GM12878 (cell line): ENCODE measurements around the gene MCOLN2. TPM values are rescaled to one million over a fixed set of nuclear protein-coding genes. Genes with fewer than 3 reads are reported as not detected.

Experiments used
- ATAC-seq: fragments of 200-7000 bp; cut with Tn5 transposase; 3 replicates; pipeline ENCODE4 v1.9.1; 2020; ENCODE audit warnings: mild to moderate bottlenecking, moderate library complexity
- BruUV-seq: library from RNA; stranded (reverse); fragments of 400-500 nt; replicated peaks from 2 replicates; lab custom pipeline; 2021; lab: Mats Ljungman, UMichigan
- CTCF ChIA-PET: fragments of 300-600 bp; sonication (Branson Sonifier 250); formaldehyde crosslinking; extraction: SDS; loops from one replicate; lab custom pipeline; 2021; ENCODE audit warnings: inconsistent platforms; lab: Yijun Ruan, JAX
- POLR2A ChIA-PET: fragments of 350-600 bp; formaldehyde crosslinking; extraction: SDS; loops from one replicate; lab custom pipeline; 2021; ENCODE audit warnings: inconsistent platforms; lab: Charles Lee
- RAD21 ChIA-PET: fragments of 300-600 bp; sonication (Branson Sonifier 250); formaldehyde crosslinking; loops from one replicate; lab custom pipeline; 2023; ENCODE audit warnings: antibody characterized with exemption; ENCODE audit not compliant: unreplicated experiment; lab: Charles Lee
- SMC1A ChIA-PET: fragments of 300-600 bp; sonication (Branson Sonifier 250); formaldehyde crosslinking; loops from one replicate; lab custom pipeline; 2023; ENCODE audit not compliant: unreplicated experiment, uncharacterized antibody; lab: Charles Lee
- DNase-seq: peaks from one replicate; pipeline ENCODE4 v3.0.0-alpha.2; 2011; ENCODE audit warnings: low read depth, low spot score
- FAIRE-seq: peaks from 3 replicates; lab custom pipeline; 2011; peaks lifted over from hg19 to GRCh38; lab: Jason Lieb, UNC
- H2AFZ ChIP-seq: 2 replicates; pipeline ENCODE4 v1.6.0; 2011; ENCODE audit warnings: low read depth, low read length, control low read depth; ENCODE audit not compliant: control insufficient read depth
- H3K27ac ChIP-seq: 2 replicates; pipeline ENCODE4 v1.5.1; 2011; ENCODE audit warnings: control low read depth; ENCODE audit not compliant: control insufficient read depth, insufficient read depth
- H3K27me3 ChIP-seq, 2 experiments: replicated peaks in 1 of 2; 2 replicates each; pipeline versions ENCODE4 v1.6.0 to v1.6.1; 2011; ENCODE audit warnings: low read length in 1 of 2; ENCODE audit not compliant: control insufficient read depth in 2 of 2, insufficient read depth in 2 of 2
- H3K36me3 ChIP-seq, 2 experiments: 2 replicates each; pipeline ENCODE4 v1.5.1; 2011; ENCODE audit warnings: low read length in 1 of 2; ENCODE audit not compliant: control insufficient read depth in 2 of 2, insufficient read depth in 2 of 2
- H3K4me1 ChIP-seq: 2 replicates; pipeline ENCODE4 v1.6.1; 2011; ENCODE audit warnings: mild to moderate bottlenecking, low read length, moderate library complexity, mixed read lengths; ENCODE audit not compliant: control insufficient read depth, insufficient read depth
- H3K4me2 ChIP-seq: 2 replicates; pipeline ENCODE4 v1.6.0; 2011; ENCODE audit warnings: control low read depth; ENCODE audit not compliant: control insufficient read depth, insufficient read depth
- H3K4me3 ChIP-seq: fragments of 200-600 bp; sonication (generic); 2 replicates; pipeline ENCODE4 v1.5.1; 2016
- H3K79me2 ChIP-seq: 2 replicates; pipeline ENCODE4 v1.6.0; 2011; ENCODE audit warnings: low read length; ENCODE audit not compliant: control insufficient read depth, insufficient read depth
- H3K9ac ChIP-seq: 2 replicates; pipeline ENCODE4 v1.8.0; 2011; ENCODE audit warnings: low read length, control low read depth, mixed read lengths; ENCODE audit not compliant: control insufficient read depth, insufficient read depth
- H3K9me3 ChIP-seq: replicated peaks from 3 replicates; pipeline ENCODE4 v1.5.1; 2011; ENCODE audit warnings: mild to moderate bottlenecking, low read length; ENCODE audit not compliant: control insufficient read depth, insufficient read depth
- H4K20me1 ChIP-seq: 2 replicates; pipeline ENCODE4 v1.6.0; 2011; ENCODE audit not compliant: control insufficient read depth, insufficient read depth
- ATF3 ChIP-seq: IDR thresholded peaks from 2 replicates; pipeline ENCODE4 v1.6.1; 2011; ENCODE audit warnings: low read depth, mild to moderate bottlenecking, low read length, moderate library complexity, borderline replicate concordance; ENCODE audit errors: extremely low read depth
- BACH1 ChIP-seq: fragments of 450-650 bp; IDR thresholded peaks from 2 replicates; pipeline ENCODE4 v1.6.1; 2017; ENCODE audit warnings: mild to moderate bottlenecking, borderline replicate concordance
- BRCA1 ChIP-seq: IDR thresholded peaks from 2 replicates; pipeline ENCODE4 v1.6.1; 2011; ENCODE audit warnings: low read depth, low read length, improper control_type of control experiment
- CBX3 ChIP-seq: fragments of 200-600 bp; sonication (generic); IDR thresholded peaks from 2 replicates; pipeline ENCODE4 v1.6.1; 2016; ENCODE audit warnings: low read depth, borderline replicate concordance
- E2F4 ChIP-seq: IDR thresholded peaks from 2 replicates; pipeline ENCODE4 v1.6.1; 2012; ENCODE audit warnings: low read depth, low read length, improper control_type of control experiment
- E4F1 ChIP-seq: fragments of 450-650 bp; IDR thresholded peaks from 2 replicates; pipeline ENCODE4 v1.6.1; 2018; ENCODE audit warnings: borderline replicate concordance, mild to moderate bottlenecking; ENCODE audit not compliant: partially characterized antibody
- IRF5 ChIP-seq: fragments of 450-650 bp; IDR thresholded peaks from 2 replicates; pipeline ENCODE4 v1.6.1; 2017; ENCODE audit warnings: borderline replicate concordance
- JUNB ChIP-seq: IDR thresholded peaks from 2 replicates; pipeline ENCODE4 v1.6.1; 2016; ENCODE audit warnings: antibody characterized with exemption, mild to moderate bottlenecking
- MXI1 ChIP-seq: fragments of 150-350 bp; IDR thresholded peaks from 2 replicates; pipeline ENCODE4 v1.6.1; 2011; ENCODE audit warnings: low read depth, mild to moderate bottlenecking, inconsistent platforms, low read length, improper control_type of control experiment
- NR2C1 ChIP-seq: fragments of 450-650 bp; IDR thresholded peaks from 2 replicates; pipeline ENCODE4 v1.6.1; 2017; ENCODE audit warnings: antibody characterized with exemption, mild to moderate bottlenecking, moderate library complexity
- RAD21 ChIP-seq: IDR thresholded peaks from 2 replicates; pipeline ENCODE4 v1.6.1; 2011; ENCODE audit warnings: mild to moderate bottlenecking, low read depth, low read length, moderate library complexity; ENCODE audit not compliant: insufficient read depth
- RUNX3 ChIP-seq: IDR thresholded peaks from 2 replicates; pipeline ENCODE4 v1.6.1; 2012; ENCODE audit warnings: low read length, inconsistent platforms
- SKIL ChIP-seq: fragments of 450-650 bp; IDR thresholded peaks from 2 replicates; pipeline ENCODE4 v1.6.1; 2017; ENCODE audit warnings: mild to moderate bottlenecking, low read depth, inconsistent platforms; ENCODE audit not compliant: poor library complexity, severe bottlenecking
- ZBED1 ChIP-seq: IDR thresholded peaks from 2 replicates; pipeline ENCODE4 v1.6.1; 2016; ENCODE audit warnings: borderline replicate concordance
- ZSCAN29 ChIP-seq: fragments of 450-650 bp; IDR thresholded peaks from 2 replicates; pipeline ENCODE4 v1.6.1; 2017; ENCODE audit warnings: mild to moderate bottlenecking, moderate library complexity
- ZZZ3 ChIP-seq: IDR thresholded peaks from 2 replicates; pipeline ENCODE4 v1.6.1; 2011; ENCODE audit warnings: low read depth; ENCODE audit not compliant: control insufficient read depth, insufficient read length
- WGBS: methylation state at CpG from one replicate; pipeline ENCODE4 v1.1.6; 2016; ENCODE audit warnings: low lambda C conversion rate; ENCODE audit not compliant: insufficient replicate concordance, insufficient coverage; ENCODE audit errors: missing lambda C conversion rate; 5-methylcytosine and 5-hydroxymethylcytosine counted together
- in situ Hi-C: fragments of 300-500 bp; cut with MboI; formaldehyde crosslinking; loops from 9 replicates; pipeline ENCODE4 v1.14.3; 2018; ENCODE audit warnings: mixed read lengths
- intact Hi-C: fragments of 100-400 bp; cut with micrococcal nuclease; formaldehyde crosslinking; loops from one replicate; pipeline ENCODE4 v1.14.2; 2022; ENCODE audit not compliant: unreplicated experiment
- polyA plus RNA-seq, 11 experiments: library from polyadenylated mRNA; depleted of rRNA in 4 of 11; unstranded in 6 of 11; stranded (reverse) in 5 of 11; fragments of >200 nt; fragmentation: Nextera tagmentation in 4 of 11; fragmentation: Illumina TruSeq in 1 of 11; extraction: Ambion mirVana in 4 of 11; extraction: Trizol in 1 of 11; gene quantifications; 1 replicate in 1 of 11; 2 replicates in 10 of 11; pipeline versions ENCODE4 v1.2.1 to v1.2.3, GENCODE V29; 2011 to 2016; ENCODE audit warnings: inconsistent platforms in 2 of 11, missing spikeins in 2 of 11, low read depth in 1 of 11
- total RNA-seq, 4 experiments: library from RNA; depleted of rRNA in 3 of 4; stranded (reverse); fragments of >200 nt in 3 of 4; fragmentation: Illumina TruSeq in 1 of 4; extraction: Trizol in 1 of 4; gene quantifications; 2 replicates each; pipeline versions ENCODE4 v1.2.1 to v1.2.3, GENCODE V29; 2013 to 2021

The MCOLN2 gene
- total and polyA plus RNA-seq, 10 of the 15 experiments (the other 5 are each of a cell fraction or from before 2014, with no cell fraction given) = 25.9 to 233 (median 109) TPM

- TF ChIP-seq E4F1 (no peak), ZBED1 (0 out of 2 replicates have a peak, but pooled peaks have one; percentile 18)
Observed at GRCh38 chr1:84923317-84923716, 73.6 kb downstream of the MCOLN2 start (continued).

- Histone ChIP-seq H3K27me3 (no peaks in the 10 kb centered on the region; a peak in 1 of 4 replicates), H3K4me3 (no peak overlapping the region), H3K4me2 (no peak overlapping the region), H3K27ac (no peak overlapping the region), H3K4me1 (no peaks in the 10 kb centered on the region), H3K9me3 (no peaks in the 10 kb centered on the region), H3K79me2 (no peaks in the 10 kb centered on the region), H3K9ac (no peak overlapping the region), H4K20me1 (no peaks in the 10 kb centered on the region), H3K36me3 (no peaks in the 10 kb centered on the region), H2AFZ (no peak overlapping the region)
- no peak for ATAC-seq
- CTCF ChIA-PET = interaction anchor here (4.3 kb wide), 1 partner anchor 15 kb away, joined by 30 read pairs; no protein-coding TSS in a partner anchor
- SMC1A ChIA-PET = interaction anchor here (1.5 kb wide), 1 partner anchor 987 kb away, joined by 3 read pairs; no protein-coding TSS in a partner anchor
- DNase-seq = no peak
- 50% methylated on average over 1 of the region's 1 CpG for WGBS
- no peak for FAIRE-seq
- no TSS peak for BruUV-seq
- RAD21 ChIA-PET = interaction anchor here (0.8 to 1.8 kb wide), 2 partner anchors 82 to 108 kb away, joined by 3 read pairs; no protein-coding TSS in a partner anchor
- intact Hi-C loops (no loop called here), in situ Hi-C loops (no loop called here)
- POLR2A ChIA-PET = no interaction called here
- TF ChIP-seq SKIL (no peak), E2F4 (no peak), RUNX3 (no peak), BRCA1 (no peak), MXI1 (no peak), IRF5 (no peak), BACH1 (no peak), CBX3 (no peak), ATF3 (no peak), ZSCAN29 (no peak), NR2C1 (no peak), JUNB (no peak), RAD21 (no peak), ZZZ3 (no peak)
Observed at GRCh38 chr1:84920159-84920558, 76.8 kb downstream of the MCOLN2 start.
